Activated CD8-positive, alpha-beta memory T cell treated with anti-CD3 and anti-CD28 coated beads, Interleukin-2, amount 10 ng/mL, durations not matched to agents 7 days and 5 days (primary cell): Measurements from ENCODE around the gene PDGFA. TPM values are rescaled to one million over a fixed set of nuclear protein-coding genes. Genes with fewer than 3 reads are reported as not detected.

ENCODE experiments used
- total RNA-seq, 2 experiments: library from RNA; stranded (reverse); gene quantifications; one replicate each; pipeline ENCODE4 v1.2.3, GENCODE V29; 2021

The PDGFA gene
- total RNA-seq, 2 experiments from 2014 or later: 0.67 to 2.3 TPM

Other genes with a start within 250 kb of the PDGFA start
- not detected for gene FOXL3, start 229.7 kb downstream of the PDGFA start, total RNA-seq
- 10 to 100 TPM; 22.3 to 27.5 TPM for gene DNAAF5, start 206.9 kb upstream of the PDGFA start, total RNA-seq
- gene PRKAR1B, start 207.4 kb upstream of the PDGFA start, total RNA-seq: 10 to 100 TPM; 22.6 to 25.0 TPM